GM12874 (cell line): ENCODE results near the gene OSBPL1A.

Source experiments
- CTCF ChIP-seq: IDR thresholded peaks from 2 replicates; pipeline ENCODE4 v1.5.1; 2011; ENCODE audit warnings: low read depth, mild to moderate bottlenecking, control low read depth, low read length, moderate library complexity; ENCODE audit not compliant: insufficient read depth

The OSBPL1A gene

GRCh38 chr18:24239341-24239740 lies 158.3 kb downstream of the OSBPL1A start:
- no peak for TF ChIP-seq CTCF

GRCh38 chr18:24238387-24238786 lies 159.2 kb downstream of the OSBPL1A start:
- TF ChIP-seq CTCF = no peak

- no peak for TF ChIP-seq CTCF
Measured at GRCh38 chr18:24234850-24235418, 162.7 kb downstream of the OSBPL1A start.

- no peak for TF ChIP-seq CTCF
Measured at GRCh38 chr18:24234330-24234729, 163.3 kb downstream of the OSBPL1A start.

GRCh38 chr18:24232800-24233199 lies 164.8 kb downstream of the OSBPL1A start:
- TF ChIP-seq CTCF = no peak

GRCh38 chr18:24231773-24232735 lies 165.6 kb downstream of the OSBPL1A start:
- TF ChIP-seq CTCF = no peak

- no peak for TF ChIP-seq CTCF
Measured at GRCh38 chr18:24230766-24231165, 166.9 kb downstream of the OSBPL1A start.
